Stimulated activated CD4-positive, alpha-beta T cell treated with anti-CD3 and anti-CD28 coated beads, Interleukin-1b, Interleukin-23, amount 100 ng/mL, for 48 hours (primary cell): ENCODE results near the gene WDR70.
"Not testable (repeated sequence)": the region's sequence is repeated elsewhere in the genome, so short reads cannot be mapped to it uniquely, and the experiment has no call there.

Source experiments
- DNase-seq: peaks from one replicate; pipeline ENCODE4 v3.0.0-alpha.2; 2020

Gene WDR70

GRCh38 chr5:37379100-37379628 is at the start of gene WDR70:
Gene WDR70 (plus strand): TSS chr5:37379318. CDS start chr5:37379368, 50 bp downstream.
- peak; percentile 82 for DNase-seq

GRCh38 chr5:37334754-37335153 is 44.4 kb upstream of the WDR70 start:
- DNase-seq, result not testable (repeated sequence)

GRCh38 chr5:37342741-37343140 is 36.4 kb upstream of the WDR70 start:
- DNase-seq, result not testable (repeated sequence)

GRCh38 chr5:37355161-37355560 is 24.0 kb upstream of the WDR70 start:
- DNase-seq, result no peak

GRCh38 chr5:37370550-37370863 is 8.6 kb upstream of the WDR70 start:
- no peak for DNase-seq

- DNase-seq, result peak; percentile 93
Observed at GRCh38 chr5:37370864-37371726, 8.0 kb upstream of the WDR70 start, which contains the start of gene NUP155. Gene NUP155 (minus strand): TSS chr5:37371106. CDS start chr5:37370977, 129 bp downstream.

- no peak for DNase-seq
Observed at GRCh38 chr5:37375091-37375490, 4.0 kb upstream of the WDR70 start.

GRCh38 chr5:37378066-37378465 is 1.1 kb upstream of the WDR70 start:
- DNase-seq, result not testable (repeated sequence)

GRCh38 chr5:37391591-37391990 is 12.5 kb downstream of the WDR70 start:
- DNase-seq, result no peak

- no peak for DNase-seq
Observed at GRCh38 chr5:37396352-37396751, 17.2 kb downstream of the WDR70 start.

- DNase-seq, result no peak
Observed at GRCh38 chr5:37400501-37400900, 21.4 kb downstream of the WDR70 start.

- no peak for DNase-seq
Observed at GRCh38 chr5:37412515-37412914, 33.4 kb downstream of the WDR70 start.

- DNase-seq, result not testable (repeated sequence)
Observed at GRCh38 chr5:37415456-37415855, 36.3 kb downstream of the WDR70 start.

- no peak for DNase-seq
Observed at GRCh38 chr5:37417347-37417746, 38.2 kb downstream of the WDR70 start.

- DNase-seq, result no peak
Observed at GRCh38 chr5:37424441-37424840, 45.3 kb downstream of the WDR70 start.

GRCh38 chr5:37428044-37428443 is 48.9 kb downstream of the WDR70 start:
- DNase-seq, result no peak

GRCh38 chr5:37435261-37435660 is 56.1 kb downstream of the WDR70 start:
- DNase-seq, result no peak

GRCh38 chr5:37436146-37436934 is 57.2 kb downstream of the WDR70 start:
- DNase-seq, result no peak

GRCh38 chr5:37437711-37438110 is 58.6 kb downstream of the WDR70 start:
- no peak for DNase-seq

GRCh38 chr5:37445783-37446182 is 66.7 kb downstream of the WDR70 start:
- DNase-seq, result not testable (repeated sequence)

- no peak for DNase-seq
Observed at GRCh38 chr5:37448941-37449340, 69.8 kb downstream of the WDR70 start.

- DNase-seq, result not testable (repeated sequence)
Observed at GRCh38 chr5:37451991-37452390, 72.9 kb downstream of the WDR70 start.

- not testable (repeated sequence) for DNase-seq
Observed at GRCh38 chr5:37453252-37453651, 74.1 kb downstream of the WDR70 start.
